Measurements from ENCODE around the gene PLEK. TPM values are rescaled to one million over a fixed set of nuclear protein-coding genes. Genes with fewer than 3 reads are reported as not detected.

The PLEK gene
- total RNA-seq, 1 donor, result not detected

GRCh38 chr2:68379184-68379708 is 14.2 kb downstream of the PLEK start:
- H3K4me3 ChIP-seq (ENCODE audit: low read depth, low read length), result no peak overlapping the region
- TF ChIP-seq, protein P1, sequence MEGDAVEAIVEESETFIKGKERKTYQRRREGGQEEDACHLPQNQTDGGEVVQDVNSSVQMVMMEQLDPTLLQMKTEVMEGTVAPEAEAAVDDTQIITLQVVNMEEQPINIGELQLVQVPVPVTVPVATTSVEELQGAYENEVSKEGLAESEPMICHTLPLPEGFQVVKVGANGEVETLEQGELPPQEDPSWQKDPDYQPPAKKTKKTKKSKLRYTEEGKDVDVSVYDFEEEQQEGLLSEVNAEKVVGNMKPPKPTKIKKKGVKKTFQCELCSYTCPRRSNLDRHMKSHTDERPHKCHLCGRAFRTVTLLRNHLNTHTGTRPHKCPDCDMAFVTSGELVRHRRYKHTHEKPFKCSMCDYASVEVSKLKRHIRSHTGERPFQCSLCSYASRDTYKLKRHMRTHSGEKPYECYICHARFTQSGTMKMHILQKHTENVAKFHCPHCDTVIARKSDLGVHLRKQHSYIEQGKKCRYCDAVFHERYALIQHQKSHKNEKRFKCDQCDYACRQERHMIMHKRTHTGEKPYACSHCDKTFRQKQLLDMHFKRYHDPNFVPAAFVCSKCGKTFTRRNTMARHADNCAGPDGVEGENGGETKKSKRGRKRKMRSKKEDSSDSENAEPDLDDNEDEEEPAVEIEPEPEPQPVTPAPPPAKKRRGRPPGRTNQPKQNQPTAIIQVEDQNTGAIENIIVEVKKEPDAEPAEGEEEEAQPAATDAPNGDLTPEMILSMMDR (IDR thresholded peaks at IDR 0.05; ENCODE audit: insufficient read depth, low read depth, low read length), result no peak
- no peak for DNase-seq (ENCODE audit: low read depth)

DNA sequence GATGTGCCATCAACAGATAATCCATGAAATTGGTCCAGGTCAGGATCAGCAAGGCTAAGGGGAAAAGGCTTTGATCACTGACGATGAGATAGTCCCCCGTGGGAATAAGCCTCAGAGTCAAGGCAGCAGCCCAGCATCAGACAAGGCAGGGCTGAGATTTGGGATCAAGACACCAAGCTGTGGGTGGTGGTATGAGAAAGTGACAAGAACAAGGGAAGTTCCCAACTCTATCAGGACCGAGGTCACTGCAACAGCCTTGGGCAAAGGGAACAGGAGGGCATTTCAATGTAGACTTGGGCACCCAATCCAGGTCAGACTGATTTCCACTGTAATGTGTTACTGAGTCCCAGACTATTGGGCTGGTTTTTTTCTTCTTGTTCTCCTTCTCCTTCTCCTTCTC is 18.7 kb downstream of the PLEK start:
- TF ChIP-seq, protein P1 (IDR thresholded peaks at IDR 0.05; ENCODE audit: insufficient read depth, low read depth, low read length), result no peak
- DNase-seq (ENCODE audit: low read depth), result no peak
- H3K4me3 ChIP-seq (ENCODE audit: low read depth, low read length), result no peak overlapping the region

DNA sequence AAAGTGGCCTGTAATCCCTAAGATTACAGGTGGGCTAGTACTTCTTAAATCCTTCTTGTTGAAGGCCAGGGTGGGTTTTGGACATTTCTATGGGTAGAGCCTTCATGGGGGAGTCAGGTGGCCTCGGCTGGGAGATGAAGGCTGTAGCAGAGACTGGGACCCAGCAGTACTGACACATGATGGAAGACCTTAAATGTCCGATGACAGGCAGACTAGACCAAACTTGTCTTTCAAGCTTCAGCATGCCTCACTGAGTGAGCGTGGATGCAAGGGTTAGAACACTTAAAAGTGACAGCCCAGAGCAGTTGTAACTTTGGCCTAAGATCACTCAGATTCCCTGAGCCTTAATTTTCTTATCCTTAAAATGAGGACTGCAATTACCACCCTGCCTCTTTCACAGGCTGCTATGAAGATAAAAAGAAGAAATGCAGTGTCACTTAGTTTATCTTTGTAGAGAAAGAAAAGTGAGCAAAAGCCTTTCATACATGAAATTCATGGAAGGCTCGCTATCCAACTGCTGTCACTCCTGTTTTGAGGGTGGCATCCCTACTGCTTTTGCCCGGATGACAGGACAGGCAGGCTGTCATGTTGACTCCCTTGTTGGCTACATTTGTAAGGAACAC is 19.5 kb downstream of the PLEK start:
- TF ChIP-seq, protein P1 (IDR thresholded peaks at IDR 0.05; ENCODE audit: insufficient read depth, low read depth, low read length), result no peak
- no peak overlapping the region for H3K4me3 ChIP-seq (ENCODE audit: low read depth, low read length)
- DNase-seq (ENCODE audit: low read depth), result no peak

GRCh38 chr2:68385220-68385906 is 20.3 kb downstream of the PLEK start:
- DNase-seq (ENCODE audit: low read depth), result no peak

GRCh38 chr2:68385907-68386287 is 20.8 kb downstream of the PLEK start:
- no peak for DNase-seq (ENCODE audit: low read depth)
- no peak overlapping the region for H3K4me3 ChIP-seq (ENCODE audit: low read depth, low read length)
- TF ChIP-seq, protein P1 (IDR thresholded peaks at IDR 0.05; ENCODE audit: insufficient read depth, low read depth, low read length), result no peak

More at GRCh38 chr2:68385220-68385906, 20.3 kb downstream of the PLEK start:
- H3K4me3 ChIP-seq (ENCODE audit: low read depth, low read length), result no peak overlapping the region
- TF ChIP-seq, protein P1 (IDR thresholded peaks at IDR 0.05; ENCODE audit: insufficient read depth, low read depth, low read length), result no peak

DNA sequence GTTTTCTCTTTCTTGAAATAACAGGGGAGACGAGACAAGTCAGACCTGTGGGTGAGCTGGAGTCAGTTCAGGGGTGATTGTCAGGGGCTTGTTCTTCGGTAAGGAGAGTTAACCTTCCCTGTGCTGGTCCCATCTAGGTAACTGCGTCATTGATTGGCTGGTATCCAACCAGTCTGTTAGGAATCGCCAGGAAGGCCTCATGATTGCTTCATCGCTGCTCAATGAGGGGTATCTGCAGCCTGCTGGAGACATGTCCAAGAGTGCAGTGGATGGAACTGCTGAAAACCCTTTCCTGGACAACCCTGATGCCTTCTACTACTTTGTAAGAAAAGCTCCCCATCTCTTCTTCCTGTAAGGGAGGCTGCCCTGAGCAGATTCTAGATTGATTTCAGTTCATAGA is 21.3 kb downstream of the PLEK start:
- TF ChIP-seq, protein P1 (IDR thresholded peaks at IDR 0.05; ENCODE audit: insufficient read depth, low read depth, low read length), result no peak
- no peak overlapping the region for H3K4me3 ChIP-seq (ENCODE audit: low read depth, low read length)
- DNase-seq (ENCODE audit: low read depth), result no peak
